Uterus (tissue), 4 donors: ENCODE measurements around the gene COL28A1. TPM values are rescaled to one million over a fixed set of nuclear protein-coding genes. Genes with fewer than 3 reads are reported as not detected.

Experiments used
- DNase-seq, 2 donors: peaks; one replicate each; pipeline ENCODE4 v3.0.0-alpha.2; 2019 to 2020
- H3K27ac ChIP-seq, 2 donors: fragments of 200-600 bp; sonication (generic); 1 replicate in 1 of 2; 2 replicates in 1 of 2; pipeline ENCODE4 v1.5.1; 2016 to 2018
- H3K27me3 ChIP-seq, 2 donors: fragments of 200-600 bp; sonication (generic); one replicate each; pipeline ENCODE4 v1.5.1; 2018 to 2019; ENCODE audit warnings: control low read depth in 1 of 2
- H3K36me3 ChIP-seq, 2 donors: fragments of 200-600 bp; sonication (generic); one replicate each; pipeline ENCODE4 v1.5.1; 2019; ENCODE audit warnings: control low read depth in 1 of 2
- H3K4me1 ChIP-seq, 2 donors: fragments of 200-600 bp; sonication (generic); one replicate each; pipeline ENCODE4 v1.5.1; 2018 to 2019; ENCODE audit warnings: control low read depth in 1 of 2
- H3K4me3 ChIP-seq, 2 donors: fragments of 200-600 bp; sonication (generic); 1 replicate in 1 of 2; 2 replicates in 1 of 2; pipeline ENCODE4 v1.5.1; 2018 to 2019; ENCODE audit warnings: mild to moderate bottlenecking in 1 of 2
- H3K9me3 ChIP-seq, 2 donors: fragments of 200-600 bp; sonication (generic); one replicate each; pipeline ENCODE4 v1.5.1; 2019; ENCODE audit warnings: control low read depth in 1 of 2
- POLR2A ChIP-seq, 2 donors: fragments of 450-650 bp; IDR thresholded peaks; one replicate each; pipeline ENCODE4 v1.6.1; 2016; ENCODE audit warnings: antibody characterized with exemption in 2 of 2, mild to moderate bottlenecking in 1 of 2, moderate library complexity in 1 of 2
- intact Hi-C: fragments of 100-400 bp; cut with DNase I; formaldehyde crosslinking; loops from one replicate; pipeline ENCODE4 v1.15.1; 2023; ENCODE audit warnings: low total_unique reads
- total RNA-seq, 4 donors: library from RNA; depleted of rRNA in 3 of 4; stranded (reverse); fragments of >200 nt in 3 of 4; gene quantifications; one replicate each; pipeline versions ENCODE4 v1.1.0 to v1.2.4, GENCODE V29; 2014 to 2023
- TF ChIP-seq, protein P1 (sequence below), 4 experiments: fragments of 200-600 bp in 2 of 4; fragments of 450-650 bp in 2 of 4; sonication (generic) in 2 of 4; IDR thresholded peaks; one replicate each; pipeline ENCODE4 v1.5.1; 2016 to 2019; ENCODE audit warnings: antibody characterized with exemption in 4 of 4, mild to moderate bottlenecking in 2 of 4, moderate library complexity in 1 of 4
- donor health status: DM: yes; HTN: yes; CAD: no.

COL28A1 gene
- total RNA-seq, 4 donors from 2014 or later, result 0.26 to 6.8 (median 1.7) TPM

GRCh38 chr7:7449055-7449454, 86.6 kb downstream of the COL28A1 start:
- Histone ChIP-seq H3K27ac (no peak overlapping the region), H3K4me3 (no peak overlapping the region), H3K36me3 (no peaks in the 10 kb centered on the region), H3K4me1 (no peaks in the 10 kb centered on the region), H3K27me3 (no peaks in the 10 kb centered on the region), H3K9me3 (peaks cover 0 to 5% of the 10 kb centered on the region in 2 donors)
- intact Hi-C loops, result no loop called here
- no peak for DNase-seq
- no peak for TF ChIP-seq POLR2A (IDR thresholded peaks at IDR 0.05)
- TF ChIP-seq, protein P1, sequence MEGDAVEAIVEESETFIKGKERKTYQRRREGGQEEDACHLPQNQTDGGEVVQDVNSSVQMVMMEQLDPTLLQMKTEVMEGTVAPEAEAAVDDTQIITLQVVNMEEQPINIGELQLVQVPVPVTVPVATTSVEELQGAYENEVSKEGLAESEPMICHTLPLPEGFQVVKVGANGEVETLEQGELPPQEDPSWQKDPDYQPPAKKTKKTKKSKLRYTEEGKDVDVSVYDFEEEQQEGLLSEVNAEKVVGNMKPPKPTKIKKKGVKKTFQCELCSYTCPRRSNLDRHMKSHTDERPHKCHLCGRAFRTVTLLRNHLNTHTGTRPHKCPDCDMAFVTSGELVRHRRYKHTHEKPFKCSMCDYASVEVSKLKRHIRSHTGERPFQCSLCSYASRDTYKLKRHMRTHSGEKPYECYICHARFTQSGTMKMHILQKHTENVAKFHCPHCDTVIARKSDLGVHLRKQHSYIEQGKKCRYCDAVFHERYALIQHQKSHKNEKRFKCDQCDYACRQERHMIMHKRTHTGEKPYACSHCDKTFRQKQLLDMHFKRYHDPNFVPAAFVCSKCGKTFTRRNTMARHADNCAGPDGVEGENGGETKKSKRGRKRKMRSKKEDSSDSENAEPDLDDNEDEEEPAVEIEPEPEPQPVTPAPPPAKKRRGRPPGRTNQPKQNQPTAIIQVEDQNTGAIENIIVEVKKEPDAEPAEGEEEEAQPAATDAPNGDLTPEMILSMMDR (IDR thresholded peaks at IDR 0.05), result no peak

DNA sequence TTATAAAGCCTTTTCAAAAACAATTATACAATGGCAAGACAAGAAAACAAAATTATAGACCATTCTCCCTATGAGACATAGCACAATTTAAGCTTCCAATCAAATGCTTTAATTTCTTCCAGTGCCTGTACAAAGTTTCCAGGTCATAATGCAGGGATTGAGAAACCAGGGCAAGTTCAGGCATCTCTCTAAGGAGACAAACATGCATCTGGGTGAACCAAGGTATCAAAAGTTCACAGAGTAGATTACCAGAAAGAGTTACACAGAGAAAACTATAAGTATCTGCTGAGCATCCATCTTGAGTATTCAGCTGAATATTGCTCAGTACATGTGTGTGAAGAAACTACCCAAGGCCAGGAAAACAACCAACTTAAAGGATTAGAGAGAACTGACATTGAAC, 89.1 kb downstream of the COL28A1 start:
- no peak for TF ChIP-seq POLR2A (IDR thresholded peaks at IDR 0.05)
- TF ChIP-seq, protein P1 (IDR thresholded peaks at IDR 0.05), result no peak
- H3K4me1 ChIP-seq, result no peaks in the 10 kb centered on the region
- no peaks in the 10 kb centered on the region for H3K36me3 ChIP-seq
- H3K9me3 ChIP-seq, result peaks cover 0 to 5% of the 10 kb centered on the region in 2 donors
- H3K27me3 ChIP-seq, result no peaks in the 10 kb centered on the region
- H3K4me3 ChIP-seq, result no peak overlapping the region
- no peak for DNase-seq
- intact Hi-C loops, result no loop called here
- H3K27ac ChIP-seq, result no peak overlapping the region

DNA sequence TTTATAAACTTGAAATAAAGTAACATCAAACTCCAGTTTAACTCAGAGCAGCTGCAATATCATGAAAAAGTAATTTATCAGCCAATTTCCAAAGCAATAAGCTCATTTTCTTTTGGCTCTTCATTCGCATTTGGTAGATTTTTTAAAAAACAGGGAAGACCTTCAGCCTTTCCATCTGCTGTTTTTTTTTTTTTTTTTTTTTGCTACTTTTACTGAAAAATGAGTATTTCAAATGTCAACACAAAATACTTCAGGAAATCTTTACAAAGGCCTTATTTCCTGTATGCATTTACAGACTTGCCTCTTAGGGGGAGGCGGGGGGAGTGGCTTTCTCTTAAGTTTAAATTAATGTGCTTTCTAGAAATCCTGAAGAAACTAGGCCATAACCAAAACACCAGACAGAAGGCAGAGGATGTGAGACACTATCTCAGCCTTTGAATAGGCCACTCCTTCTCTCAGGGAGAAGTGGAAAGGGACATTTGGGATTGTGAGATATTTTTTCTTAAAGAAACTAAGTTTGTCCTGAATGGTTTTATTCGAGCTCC, 91.8 kb downstream of the COL28A1 start:
- Histone ChIP-seq H3K36me3 (no peaks in the 10 kb centered on the region), H3K27me3 (no peaks in the 10 kb centered on the region), H3K27ac (no peak overlapping the region), H3K9me3 (peaks cover 0 to 3% of the 10 kb centered on the region in 2 donors), H3K4me3 (no peak overlapping the region), H3K4me1 (no peaks in the 10 kb centered on the region)
- no peak for TF ChIP-seq POLR2A (IDR thresholded peaks at IDR 0.05)
- TF ChIP-seq, protein P1 (IDR thresholded peaks at IDR 0.05), result no peak
- intact Hi-C loops, result no loop called here
- no peak for DNase-seq

DNA sequence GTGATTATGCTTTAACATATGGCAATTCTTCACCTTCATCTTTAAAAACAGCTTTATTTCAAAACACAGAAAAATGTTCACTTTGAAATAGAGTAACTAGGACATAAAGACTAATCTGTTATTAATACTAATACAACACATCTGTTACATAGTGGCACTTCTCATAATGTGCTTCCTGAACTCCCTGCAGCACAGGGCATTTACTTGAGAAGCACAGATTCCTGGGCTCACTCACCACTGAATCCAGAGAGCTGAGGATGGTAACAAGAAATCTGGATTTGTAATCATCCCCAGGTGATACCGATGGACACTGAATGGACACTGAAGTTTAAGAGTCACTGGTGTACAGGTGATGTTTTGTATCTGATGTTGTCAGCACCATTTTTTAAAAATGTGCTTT, 96.1 kb downstream of the COL28A1 start:
- DNase-seq, result no peak
- Histone ChIP-seq H3K4me1 (no peaks in the 10 kb centered on the region), H3K36me3 (no peaks in the 10 kb centered on the region), H3K4me3 (no peak overlapping the region), H3K9me3 (no peaks in the 10 kb centered on the region), H3K27me3 (no peaks in the 10 kb centered on the region), H3K27ac (no peak overlapping the region)
- TF ChIP-seq POLR2A (IDR thresholded peaks at IDR 0.05), result no peak
- TF ChIP-seq, protein P1 (IDR thresholded peaks at IDR 0.05), result no peak
- intact Hi-C loops, result no loop called here

DNA sequence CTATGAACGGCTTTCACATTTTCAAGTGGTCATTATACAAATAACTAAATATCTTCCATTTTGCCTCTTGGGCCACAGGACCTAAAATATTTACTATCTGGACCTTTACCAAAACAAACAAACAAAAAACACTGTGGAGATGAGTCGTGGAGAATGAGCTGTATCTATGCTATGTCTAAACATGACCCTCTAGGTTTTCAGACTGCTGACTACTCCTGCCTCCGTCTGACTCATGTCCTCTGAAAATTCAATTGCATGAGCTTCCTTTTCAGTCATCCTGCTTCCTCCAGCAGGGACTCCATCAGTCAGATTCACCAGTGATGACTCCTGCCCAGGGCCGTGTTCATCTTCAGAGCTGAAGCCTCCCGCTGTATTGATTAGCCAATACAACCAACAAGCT, 96.8 kb downstream of the COL28A1 start:
- no peaks in the 10 kb centered on the region for H3K36me3 ChIP-seq
- no peaks in the 10 kb centered on the region for H3K9me3 ChIP-seq
- TF ChIP-seq, protein P1 (IDR thresholded peaks at IDR 0.05), result no peak
- TF ChIP-seq POLR2A (IDR thresholded peaks at IDR 0.05), result no peak
- intact Hi-C loops, result no loop called here
- no peak overlapping the region for H3K4me3 ChIP-seq
- no peaks in the 10 kb centered on the region for H3K27me3 ChIP-seq
- no peak for DNase-seq
- no peaks in the 10 kb centered on the region for H3K4me1 ChIP-seq
- no peak overlapping the region for H3K27ac ChIP-seq
